GM21447 (cell line): ENCODE measurements around the gene HECW1.
"Not testable (repeated sequence)": the region's sequence is repeated elsewhere in the genome, so short reads cannot be mapped to it uniquely, and the experiment has no call there.

Experiments
- ATAC-seq: cut with Tn5 transposase; IDR thresholded peaks from one replicate; pipeline ENCODE4 v1.9.1; 2021; ENCODE audit not compliant: unreplicated experiment

HECW1 gene

GRCh38 chr7:43111630-43112458 is 603 bp upstream of the HECW1 start:
- no peak for ATAC-seq

GRCh38 chr7:43112941-43113621 is 634 bp downstream of the HECW1 start:
- ATAC-seq: no peak

- ATAC-seq: no peak
Measured at GRCh38 chr7:43113622-43114457, 1.4 kb downstream of the HECW1 start.

DNA sequence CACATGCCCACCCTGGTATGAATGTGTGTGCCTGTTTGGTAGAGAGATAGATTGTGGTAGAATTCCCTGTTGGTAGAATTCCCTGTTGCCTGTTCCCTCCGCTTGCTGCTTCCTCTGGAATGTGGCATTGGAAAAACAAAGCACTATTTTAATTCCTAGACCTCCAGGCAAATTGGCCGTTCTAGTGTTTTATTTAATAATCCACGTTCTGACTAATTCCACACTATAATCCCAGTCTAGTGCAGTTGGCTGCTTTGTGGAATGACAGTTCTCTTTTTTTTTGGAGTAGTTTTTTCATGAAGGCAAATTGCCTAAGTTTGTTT is 2.0 kb downstream of the HECW1 start:
- ATAC-seq: no peak

DNA sequence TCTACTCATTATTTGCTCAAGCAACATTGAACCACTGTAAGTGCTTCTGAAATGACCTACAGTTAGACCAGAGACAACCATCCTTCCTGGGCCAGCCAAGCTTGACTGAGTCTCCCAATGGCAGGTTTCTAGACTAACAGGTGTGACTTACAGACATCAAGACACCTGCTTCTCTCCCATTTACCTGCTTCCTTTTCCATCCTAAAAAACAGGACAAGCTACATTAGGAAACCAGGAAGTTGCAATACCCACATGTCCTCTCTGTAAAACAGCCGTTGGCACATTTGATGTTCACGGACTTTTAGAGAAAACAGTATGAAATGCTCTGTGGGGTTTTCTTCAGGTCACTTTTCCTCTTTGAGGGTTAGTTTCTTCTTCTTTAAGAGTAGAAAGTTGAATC is 4.0 kb downstream of the HECW1 start:
- ATAC-seq: no peak

GRCh38 chr7:43117095-43117494 is 4.6 kb downstream of the HECW1 start:
- ATAC-seq: no peak

DNA sequence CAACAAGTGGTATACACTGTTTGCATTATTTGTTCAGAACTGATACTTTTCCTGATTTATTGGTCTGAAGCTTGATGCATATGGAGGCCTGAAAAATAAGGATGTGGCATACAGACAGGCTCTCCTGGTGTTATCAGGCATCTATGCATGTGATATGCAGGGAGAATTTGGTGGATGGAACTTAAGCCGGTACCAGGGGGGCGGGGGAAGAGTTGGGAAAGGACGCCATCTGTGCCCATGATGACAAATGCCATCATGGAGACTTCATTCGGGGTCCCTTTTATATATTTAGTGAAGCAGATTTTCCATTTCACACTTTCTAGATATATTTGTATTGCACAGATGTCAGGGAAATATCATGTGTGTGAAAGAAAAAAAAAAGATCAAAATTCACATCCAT is 5.4 kb downstream of the HECW1 start:
- ATAC-seq: no peak

GRCh38 chr7:43118313-43118712 is 5.9 kb downstream of the HECW1 start:
- ATAC-seq: no peak

DNA sequence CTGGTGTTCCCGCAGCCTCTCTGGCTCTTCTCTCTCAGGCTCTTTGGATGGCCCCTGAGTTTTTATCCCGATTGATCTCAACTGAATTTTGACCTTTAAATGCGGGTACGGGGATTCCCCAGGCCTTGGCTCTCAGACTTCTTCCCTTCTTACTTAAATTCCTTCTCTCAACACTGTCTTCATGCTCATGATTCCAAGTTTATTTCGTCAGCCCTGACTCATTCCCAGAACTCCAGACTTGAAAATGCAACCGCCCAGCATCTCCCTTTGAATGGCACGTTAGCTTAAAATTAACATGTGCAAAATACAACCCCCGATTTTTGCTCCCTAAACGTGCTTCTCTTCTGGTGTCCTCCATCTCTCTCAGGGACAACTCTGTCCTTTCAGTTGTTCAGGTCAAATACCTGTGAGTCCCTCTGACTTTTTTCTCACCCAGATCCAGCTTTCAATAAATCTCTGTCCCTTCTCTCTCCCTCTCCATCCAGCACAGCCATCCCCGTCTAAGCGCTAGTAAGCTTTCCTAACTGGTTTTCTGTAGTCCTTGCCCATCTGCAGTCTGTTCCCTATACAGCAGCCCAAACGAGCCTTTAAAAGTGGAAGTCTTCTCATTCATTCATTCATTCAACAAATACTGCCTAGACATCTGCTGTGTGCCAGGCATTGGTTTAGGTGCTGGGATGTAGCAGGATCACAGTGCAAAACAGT is 7.1 kb downstream of the HECW1 start:
- ATAC-seq: no peak

DNA sequence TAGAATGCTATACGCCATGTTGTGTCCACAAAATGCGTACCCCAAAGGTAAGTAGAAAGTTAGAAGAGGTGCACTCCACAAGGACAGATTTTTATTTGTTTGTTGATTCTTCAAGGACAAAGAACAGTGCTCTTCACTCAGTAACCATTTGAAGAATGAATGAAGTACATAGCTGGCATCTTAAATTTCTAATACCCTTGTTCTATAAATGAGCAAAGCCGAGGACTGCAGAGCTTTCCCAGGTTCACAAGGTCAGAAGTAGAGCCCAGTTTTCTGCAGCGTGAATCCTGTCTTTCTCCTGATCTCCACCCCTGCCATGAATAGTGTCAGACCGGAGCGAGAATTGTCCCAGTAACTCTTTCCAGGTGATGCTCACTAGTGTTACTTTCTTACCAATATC is 9.5 kb downstream of the HECW1 start:
- ATAC-seq: no peak

DNA sequence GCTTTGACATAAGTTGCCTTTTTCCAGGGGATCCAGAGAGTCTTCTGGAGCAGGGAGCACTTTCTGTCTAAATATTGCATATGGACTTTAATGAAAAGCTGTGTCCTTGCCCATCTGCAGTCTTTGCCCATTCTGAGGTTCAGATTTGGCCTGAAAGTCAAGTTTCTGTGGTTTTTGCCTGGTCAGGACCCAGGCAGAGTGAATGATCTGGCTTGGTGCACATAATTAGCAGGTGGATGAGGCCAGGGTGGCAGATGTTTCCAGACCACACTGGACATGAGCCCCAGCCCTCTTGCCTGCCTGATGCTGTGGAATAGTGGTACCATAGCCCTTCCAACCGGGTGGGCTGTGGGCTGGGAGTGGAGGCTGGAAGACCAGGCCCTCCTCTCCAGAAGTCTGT is 11.0 kb downstream of the HECW1 start:
- no peak for ATAC-seq

- no peak for ATAC-seq
Measured at GRCh38 chr7:43124388-43124787, 11.9 kb downstream of the HECW1 start.

- no peak for ATAC-seq
Measured at GRCh38 chr7:43130347-43130746, 17.9 kb downstream of the HECW1 start.

- ATAC-seq: no peak
Measured at GRCh38 chr7:43135129-43135528, 22.7 kb downstream of the HECW1 start.

GRCh38 chr7:43136064-43136463 is 23.6 kb downstream of the HECW1 start:
- ATAC-seq: no peak

- ATAC-seq: not testable (repeated sequence)
Measured at GRCh38 chr7:43137121-43137744, 24.8 kb downstream of the HECW1 start.

DNA sequence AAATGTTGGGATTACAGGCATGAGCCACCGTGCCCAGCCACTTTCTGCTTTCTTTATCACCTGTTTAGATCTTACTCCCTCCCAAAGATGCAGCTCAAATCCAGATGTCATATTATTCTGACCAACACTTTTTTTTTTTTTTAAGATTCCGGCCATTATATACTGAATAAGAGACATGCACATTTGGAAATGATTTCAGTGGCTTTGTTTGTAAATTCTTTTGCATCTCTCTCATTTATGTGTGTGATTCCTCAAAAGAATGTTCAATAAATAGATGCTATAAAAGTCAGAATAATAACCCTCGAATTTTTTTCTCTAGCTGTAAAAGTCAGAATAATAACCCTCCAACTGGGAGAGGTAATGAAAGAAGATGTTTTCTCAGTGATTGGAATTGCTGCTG is 25.4 kb downstream of the HECW1 start:
- no peak for ATAC-seq

DNA sequence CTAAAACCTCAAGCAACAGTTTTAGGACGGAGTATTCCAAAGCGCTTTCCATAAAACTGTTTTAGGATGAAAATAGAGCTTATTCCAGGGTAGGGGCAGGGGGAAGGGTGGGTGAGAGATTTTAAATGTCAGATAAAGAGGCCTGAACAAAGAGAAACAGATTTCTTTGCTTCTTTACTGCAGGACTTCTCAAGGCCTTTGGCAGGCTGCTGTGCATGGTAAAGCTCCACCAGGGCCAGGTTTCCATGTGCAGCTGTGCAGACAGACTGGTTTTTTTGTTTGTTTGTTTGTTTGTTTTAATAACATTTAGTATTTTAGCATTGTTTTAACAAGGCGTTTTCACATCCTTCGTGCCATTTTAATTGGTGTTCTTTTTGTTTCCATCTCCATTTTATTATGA is 26.3 kb downstream of the HECW1 start:
- no peak for ATAC-seq

DNA sequence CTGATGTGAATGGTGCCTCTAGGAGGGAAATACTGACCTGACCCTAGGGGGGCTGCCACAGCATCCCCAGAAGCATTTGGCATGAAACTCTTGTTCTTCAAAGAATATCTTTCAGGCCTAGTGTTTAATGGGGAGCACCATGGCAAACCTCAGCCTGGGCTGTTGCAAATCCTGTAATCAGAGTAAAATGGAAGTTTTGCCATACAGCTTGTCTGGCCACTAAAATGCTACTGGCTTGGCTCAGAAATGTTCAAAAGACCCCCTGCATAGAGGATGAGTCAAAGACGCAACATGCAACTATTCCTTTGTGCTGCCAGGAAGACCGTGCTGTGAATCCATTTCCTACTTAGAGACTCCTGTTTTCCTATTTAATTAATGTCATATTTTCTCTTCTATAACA is 26.7 kb downstream of the HECW1 start:
- no peak for ATAC-seq

- ATAC-seq: no peak
Measured at GRCh38 chr7:43140186-43140585, 27.7 kb downstream of the HECW1 start.

DNA sequence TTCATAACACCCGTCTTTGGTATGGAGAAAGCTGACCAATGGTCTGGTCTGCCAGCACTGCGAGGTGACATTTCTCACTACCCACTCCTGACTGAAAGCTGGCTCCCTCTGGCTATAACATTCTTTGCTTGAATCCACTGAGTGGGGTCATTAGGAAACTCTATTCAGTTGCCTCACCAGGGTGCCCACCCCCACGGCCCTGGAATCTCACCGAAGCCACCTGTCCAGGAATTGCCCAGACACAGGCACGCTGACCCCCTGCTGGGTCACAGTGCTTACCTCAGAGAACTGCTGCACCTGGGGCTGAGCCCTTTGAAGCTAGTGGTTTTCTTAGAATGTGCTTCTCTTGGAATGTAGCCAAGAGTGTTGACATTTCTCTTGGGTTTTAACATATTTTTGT is 28.6 kb downstream of the HECW1 start:
- no peak for ATAC-seq
